ENCODE data around the gene CEP72.

CEP72 gene

DNA sequence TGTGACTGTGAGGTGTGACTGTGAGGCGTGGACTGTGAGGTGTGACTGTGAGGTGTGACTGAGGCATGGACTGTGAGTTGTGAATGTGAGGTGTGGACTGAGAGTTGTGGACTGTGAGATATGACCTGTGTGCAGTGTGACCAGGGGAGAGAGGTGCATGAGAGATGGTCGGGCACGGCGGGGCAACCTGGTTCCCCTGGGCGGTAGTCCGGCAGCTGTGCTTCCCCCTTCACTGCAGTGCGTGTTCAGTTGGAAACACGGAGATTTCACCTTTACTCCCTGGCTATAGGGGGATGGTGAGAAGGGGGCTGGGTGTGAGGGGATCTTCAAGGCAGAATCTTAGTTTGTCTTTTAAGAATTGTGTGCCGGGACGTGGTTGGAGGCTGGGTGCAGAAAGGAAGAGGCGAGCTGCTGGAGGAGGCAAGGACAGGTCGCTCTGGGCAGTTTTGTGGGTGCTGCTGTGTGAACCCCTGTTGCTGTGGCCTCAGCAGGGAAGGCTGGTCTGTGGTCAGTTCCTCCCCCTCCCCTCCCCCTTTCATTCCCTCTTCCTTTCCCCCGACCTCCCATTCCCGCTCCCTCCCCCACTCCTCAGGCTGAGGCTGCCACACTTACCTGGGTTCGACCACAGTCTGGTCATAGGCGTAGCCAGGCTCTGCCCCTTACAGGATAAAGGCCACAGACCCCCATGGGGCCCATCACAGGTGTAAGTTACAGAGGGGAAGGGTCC lies 39.3 kb downstream of the CEP72 start:
- no peaks in the 10 kb centered on the region for H3K4me1 ChIP-seq (ENCODE audit: insufficient read depth, low read length)
- H3K9me3 ChIP-seq (ENCODE audit: insufficient read depth, low read depth, low read length) = peaks cover 25% of the 10 kb centered on the region
- H3K36me3 ChIP-seq (ENCODE audit: insufficient read depth, low read length) = peaks cover 76% of the 10 kb centered on the region
- no peak overlapping the region for H3K4me3 ChIP-seq (ENCODE audit: low read length)
- WGBS = 94% methylated on average over 16 of the region's 16 CpGs
- H3K27me3 ChIP-seq (ENCODE audit: insufficient read depth, low read length) = no peaks in the 10 kb centered on the region
- no peak overlapping the region for H3K27ac ChIP-seq (ENCODE audit: low read depth, low read length)
- H3K9ac ChIP-seq (ENCODE audit: low read depth, low read length) = no peak overlapping the region

GRCh38 chr5:652023-652515 lies 39.9 kb downstream of the CEP72 start:
- Histone ChIP-seq H3K9ac (ENCODE audit: low read depth, low read length) (no peak overlapping the region), H3K9me3 (ENCODE audit: insufficient read depth, low read depth, low read length) (peaks cover 25% of the 10 kb centered on the region), H3K27me3 (ENCODE audit: insufficient read depth, low read length) (no peaks in the 10 kb centered on the region), H3K27ac (ENCODE audit: low read depth, low read length) (no peak overlapping the region), H3K36me3 (ENCODE audit: insufficient read depth, low read length) (peaks cover 76% of the 10 kb centered on the region), H3K4me1 (ENCODE audit: insufficient read depth, low read length) (no peaks in the 10 kb centered on the region), H3K4me3 (ENCODE audit: low read length) (no peak overlapping the region)
- WGBS = 97% methylated on average over 8 of the region's 8 CpGs

DNA sequence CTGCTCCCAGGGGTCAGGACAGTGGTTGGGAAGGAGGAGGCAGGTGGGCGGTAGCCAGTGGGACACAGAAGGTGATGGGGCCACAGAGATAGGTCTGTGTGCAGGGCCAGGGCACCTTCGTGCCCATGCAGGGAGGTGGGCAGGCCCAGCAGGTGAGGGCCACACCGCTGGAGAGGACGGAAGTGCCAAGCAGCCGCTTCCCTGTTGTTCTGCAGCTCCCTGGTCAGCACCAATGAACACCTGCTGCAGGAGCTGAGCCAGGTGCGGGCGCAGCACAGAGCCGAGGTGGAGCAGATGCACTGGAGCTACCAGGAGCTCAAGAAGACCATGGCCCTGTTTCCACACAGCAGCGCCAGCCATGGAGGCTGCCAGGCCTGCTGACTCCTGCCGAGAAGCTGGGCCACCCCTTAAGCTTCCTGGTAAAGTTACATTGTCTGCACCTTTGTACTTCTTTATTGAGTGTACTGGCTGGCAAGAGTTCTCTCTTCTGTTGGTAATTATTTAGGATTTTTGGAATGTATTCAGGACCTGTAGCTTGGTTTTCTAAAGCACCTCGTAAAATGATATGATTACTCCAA lies 40.7 kb downstream of the CEP72 start:
- H3K4me1 ChIP-seq (ENCODE audit: insufficient read depth, low read length) = no peaks in the 10 kb centered on the region
- no peak overlapping the region for H3K27ac ChIP-seq (ENCODE audit: low read depth, low read length)
- peaks cover 76% of the 10 kb centered on the region for H3K36me3 ChIP-seq (ENCODE audit: insufficient read depth, low read length)
- H3K9me3 ChIP-seq (ENCODE audit: insufficient read depth, low read depth, low read length) = peaks cover 21% of the 10 kb centered on the region
- H3K9ac ChIP-seq (ENCODE audit: low read depth, low read length) = no peak overlapping the region
- no peak overlapping the region for H3K4me3 ChIP-seq (ENCODE audit: low read length)
- WGBS = 96% methylated on average over 10 of the region's 11 CpGs
- no peaks in the 10 kb centered on the region for H3K27me3 ChIP-seq (ENCODE audit: insufficient read depth, low read length)

- Histone ChIP-seq H3K9me3 (ENCODE audit: insufficient read depth, low read depth, low read length) (peaks cover 9% of the 10 kb centered on the region), H3K36me3 (ENCODE audit: insufficient read depth, low read length) (peaks cover 75% of the 10 kb centered on the region), H3K9ac (ENCODE audit: low read depth, low read length) (no peak overlapping the region), H3K4me1 (ENCODE audit: insufficient read depth, low read length) (no peaks in the 10 kb centered on the region), H3K27ac (ENCODE audit: low read depth, low read length) (no peak overlapping the region), H3K27me3 (ENCODE audit: insufficient read depth, low read length) (no peaks in the 10 kb centered on the region), H3K4me3 (ENCODE audit: low read length) (no peak overlapping the region)
- 98% methylated on average over 17 of the region's 17 CpGs for WGBS
Measured at GRCh38 chr5:654071-654778, 42.1 kb downstream of the CEP72 start.

GRCh38 chr5:655406-655805 lies 43.3 kb downstream of the CEP72 start:
- Histone ChIP-seq H3K36me3 (ENCODE audit: insufficient read depth, low read length) (peaks cover 81% of the 10 kb centered on the region), H3K4me3 (ENCODE audit: low read length) (no peak overlapping the region), H3K27ac (ENCODE audit: low read depth, low read length) (no peak overlapping the region), H3K9me3 (ENCODE audit: insufficient read depth, low read depth, low read length) (no peaks in the 10 kb centered on the region), H3K9ac (ENCODE audit: low read depth, low read length) (no peak overlapping the region), H3K27me3 (ENCODE audit: insufficient read depth, low read length) (no peaks in the 10 kb centered on the region), H3K4me1 (ENCODE audit: insufficient read depth, low read length) (no peaks in the 10 kb centered on the region)
- 96% methylated on average over 12 of the region's 13 CpGs for WGBS

DNA sequence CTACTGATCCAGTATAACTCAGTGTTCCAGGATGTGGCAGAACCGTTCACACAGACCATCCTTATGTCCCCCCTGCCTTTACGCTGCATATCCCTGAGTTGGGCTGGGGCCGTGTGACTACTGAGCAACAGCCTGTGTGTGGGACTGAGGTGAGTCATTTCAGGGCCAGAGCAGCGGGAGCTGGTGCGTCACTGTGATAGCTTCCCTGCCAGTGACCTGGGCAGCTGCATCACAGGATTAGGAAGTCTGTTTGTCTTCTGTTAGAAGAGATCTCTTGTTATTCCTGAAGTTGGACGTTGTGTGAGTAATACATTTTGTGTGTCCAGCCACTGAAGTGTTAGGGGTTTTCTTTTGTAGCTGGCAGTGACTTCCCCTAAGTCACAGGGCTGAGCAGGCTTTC lies 45.4 kb downstream of the CEP72 start:
- Histone ChIP-seq H3K36me3 (ENCODE audit: insufficient read depth, low read length) (peaks cover 85% of the 10 kb centered on the region), H3K9ac (ENCODE audit: low read depth, low read length) (no peak overlapping the region), H3K9me3 (ENCODE audit: insufficient read depth, low read depth, low read length) (no peaks in the 10 kb centered on the region), H3K27ac (ENCODE audit: low read depth, low read length) (no peak overlapping the region), H3K4me1 (ENCODE audit: insufficient read depth, low read length) (no peaks in the 10 kb centered on the region), H3K4me3 (ENCODE audit: low read length) (no peak overlapping the region), H3K27me3 (ENCODE audit: insufficient read depth, low read length) (no peaks in the 10 kb centered on the region)
- WGBS = 91% methylated on average over 6 of the region's 6 CpGs

- no peak overlapping the region for H3K9ac ChIP-seq (ENCODE audit: low read depth, low read length)
- H3K27ac ChIP-seq (ENCODE audit: low read depth, low read length) = no peak overlapping the region
- H3K9me3 ChIP-seq (ENCODE audit: insufficient read depth, low read depth, low read length) = no peaks in the 10 kb centered on the region
- no peaks in the 10 kb centered on the region for H3K27me3 ChIP-seq (ENCODE audit: insufficient read depth, low read length)
- peaks cover 85% of the 10 kb centered on the region for H3K36me3 ChIP-seq (ENCODE audit: insufficient read depth, low read length)
- no peaks in the 10 kb centered on the region for H3K4me1 ChIP-seq (ENCODE audit: insufficient read depth, low read length)
- no peak overlapping the region for H3K4me3 ChIP-seq (ENCODE audit: low read length)
- 90% methylated on average over 5 of the region's 5 CpGs for WGBS
Measured at GRCh38 chr5:658103-658502, 46.0 kb downstream of the CEP72 start.

- Histone ChIP-seq H3K27me3 (ENCODE audit: insufficient read depth, low read length) (no peaks in the 10 kb centered on the region), H3K4me1 (ENCODE audit: insufficient read depth, low read length) (no peaks in the 10 kb centered on the region), H3K4me3 (ENCODE audit: low read length) (no peak overlapping the region), H3K9me3 (ENCODE audit: insufficient read depth, low read depth, low read length) (no peaks in the 10 kb centered on the region), H3K9ac (ENCODE audit: low read depth, low read length) (no peak overlapping the region), H3K36me3 (ENCODE audit: insufficient read depth, low read length) (peaks cover 81% of the 10 kb centered on the region), H3K27ac (ENCODE audit: low read depth, low read length) (no peak overlapping the region)
- WGBS = 97% methylated on average over 16 of the region's 16 CpGs
Measured at GRCh38 chr5:659496-660263, 47.5 kb downstream of the CEP72 start.

DNA sequence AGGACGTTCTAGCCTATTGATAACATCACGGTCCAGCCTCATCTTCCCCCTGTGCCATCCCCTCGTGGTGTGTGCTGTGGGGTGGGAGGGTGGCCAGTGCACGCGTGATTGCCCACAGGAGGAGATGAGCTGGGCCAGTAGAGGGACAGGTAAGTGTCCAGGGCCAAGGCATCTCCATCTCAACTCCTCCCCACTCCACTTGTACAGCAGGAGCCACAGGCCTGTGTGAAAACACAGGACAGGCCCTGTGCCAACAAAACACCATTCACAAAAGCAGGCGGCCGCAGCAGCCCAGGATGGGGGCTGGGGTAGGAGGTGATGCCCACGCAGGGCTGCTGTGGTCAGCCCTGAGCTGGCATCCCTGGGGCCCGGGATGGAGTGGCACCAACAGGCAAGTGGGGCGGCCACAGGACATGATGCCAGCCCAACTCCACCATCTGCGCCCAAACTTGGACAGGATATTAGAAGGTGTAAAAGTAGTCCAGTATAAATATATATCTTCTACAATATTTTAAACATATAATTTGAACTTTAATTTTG lies 48.4 kb downstream of the CEP72 start:
- Histone ChIP-seq H3K27me3 (ENCODE audit: insufficient read depth, low read length) (no peaks in the 10 kb centered on the region), H3K4me1 (ENCODE audit: insufficient read depth, low read length) (no peaks in the 10 kb centered on the region), H3K9ac (ENCODE audit: low read depth, low read length) (no peak overlapping the region), H3K36me3 (ENCODE audit: insufficient read depth, low read length) (peaks cover 80% of the 10 kb centered on the region), H3K4me3 (ENCODE audit: low read length) (no peak overlapping the region), H3K9me3 (ENCODE audit: insufficient read depth, low read depth, low read length) (no peaks in the 10 kb centered on the region), H3K27ac (ENCODE audit: low read depth, low read length) (no peak overlapping the region)
- WGBS = 97% methylated on average over 10 of the region's 11 CpGs

- WGBS = 96% methylated on average over 53 of the region's 53 CpGs
- Histone ChIP-seq H3K4me3 (ENCODE audit: low read length) (no peak overlapping the region), H3K9ac (ENCODE audit: low read depth, low read length) (no peak overlapping the region), H3K27me3 (ENCODE audit: insufficient read depth, low read length) (no peaks in the 10 kb centered on the region), H3K9me3 (ENCODE audit: insufficient read depth, low read depth, low read length) (no peaks in the 10 kb centered on the region), H3K36me3 (ENCODE audit: insufficient read depth, low read length) (peaks cover 75% of the 10 kb centered on the region), H3K27ac (ENCODE audit: low read depth, low read length) (no peak overlapping the region), H3K4me1 (ENCODE audit: insufficient read depth, low read length) (no peaks in the 10 kb centered on the region)
Measured at GRCh38 chr5:661891-662750, 50.0 kb downstream of the CEP72 start.
